HG03139 (cell line): ENCODE results near the gene LRRC36.

Source experiments
- ATAC-seq: cut with Tn5 transposase; IDR thresholded peaks from one replicate; pipeline ENCODE4 v1.9.1; 2021; ENCODE audit not compliant: unreplicated experiment

LRRC36 gene

GRCh38 chr16:67294171-67294757 lies 32.4 kb upstream of the LRRC36 start:
- ATAC-seq = no peak

DNA sequence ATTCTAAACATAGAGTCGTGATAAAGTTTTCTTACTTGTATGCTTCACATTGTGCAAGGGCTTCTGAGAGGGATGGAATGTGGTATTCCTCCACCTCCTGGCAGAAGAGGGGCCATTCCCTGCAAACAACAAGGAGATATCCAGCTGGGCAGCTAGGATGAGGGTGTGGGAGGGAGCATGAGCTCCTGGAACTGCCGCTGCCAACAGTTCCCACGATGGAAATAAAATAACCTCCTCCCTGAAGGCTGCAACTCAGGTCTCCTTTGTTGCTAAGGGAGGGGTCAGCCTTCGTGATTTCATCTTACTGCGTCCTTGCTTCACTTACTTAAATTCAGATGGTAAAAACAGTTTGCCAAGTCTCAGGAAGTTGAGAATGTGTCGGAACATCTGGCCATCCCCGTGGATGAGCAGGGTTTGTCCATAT lies 31.7 kb upstream of the LRRC36 start:
- no peak for ATAC-seq

DNA sequence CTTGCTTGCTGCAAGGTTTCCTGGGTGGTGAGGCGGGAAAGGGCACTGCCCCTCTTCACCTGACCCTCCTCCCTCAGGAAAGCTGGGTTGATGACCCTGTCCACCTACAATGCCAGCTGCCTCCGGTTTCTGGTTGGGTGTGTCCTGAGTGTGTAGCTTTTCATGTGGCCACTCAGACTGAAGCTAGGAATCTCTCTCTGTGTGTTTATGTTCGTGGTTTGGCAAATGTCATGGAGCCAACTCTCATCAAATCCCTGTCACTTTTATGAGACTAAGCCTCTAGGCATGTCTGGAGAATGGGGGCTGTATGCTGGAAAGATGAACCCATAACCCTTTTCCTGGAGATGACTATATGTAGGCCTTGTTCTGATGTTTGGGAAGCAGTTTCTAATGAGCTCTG lies 30.2 kb upstream of the LRRC36 start:
- no peak for ATAC-seq

GRCh38 chr16:67298277-67298676 lies 28.3 kb upstream of the LRRC36 start:
- no peak for ATAC-seq

- no peak for ATAC-seq
These were observed 27.3 kb upstream of the LRRC36 start for GRCh38 chr16:67299269-67299668.

DNA sequence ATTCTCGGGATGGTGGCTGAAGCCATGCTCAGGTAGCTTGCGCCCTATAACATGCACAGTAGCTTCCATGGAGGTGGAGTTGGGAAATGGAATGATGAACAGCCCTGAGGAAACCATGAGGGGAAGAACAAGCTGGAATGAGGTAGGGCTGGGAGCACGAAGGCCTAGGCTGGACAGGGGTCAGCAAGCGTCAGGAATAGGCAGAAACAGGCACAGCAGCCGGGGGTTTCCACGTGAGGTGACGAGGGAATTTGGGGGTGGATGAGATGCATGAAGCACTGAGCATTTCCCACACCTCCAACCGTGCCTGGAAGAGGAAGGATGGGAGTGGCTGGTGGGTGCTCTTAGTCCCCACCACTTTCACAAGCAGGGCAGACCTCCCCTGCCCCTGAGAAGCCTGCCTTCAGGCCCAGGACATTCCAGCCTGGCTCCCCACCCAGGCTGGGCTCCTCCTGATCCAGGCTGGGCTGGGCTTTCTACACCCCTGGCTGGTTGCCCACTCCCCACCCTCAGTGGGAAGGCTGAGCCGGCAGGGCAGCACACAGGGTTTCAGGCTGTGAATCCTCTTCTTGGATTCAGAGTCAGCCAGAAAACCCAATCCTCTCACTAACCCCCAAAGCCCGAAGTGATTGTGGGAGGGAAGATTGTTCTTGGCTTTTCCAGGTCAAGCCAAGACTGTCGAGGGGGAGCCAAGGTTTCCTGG lies 25.4 kb upstream of the LRRC36 start:
- ATAC-seq = no peak

DNA sequence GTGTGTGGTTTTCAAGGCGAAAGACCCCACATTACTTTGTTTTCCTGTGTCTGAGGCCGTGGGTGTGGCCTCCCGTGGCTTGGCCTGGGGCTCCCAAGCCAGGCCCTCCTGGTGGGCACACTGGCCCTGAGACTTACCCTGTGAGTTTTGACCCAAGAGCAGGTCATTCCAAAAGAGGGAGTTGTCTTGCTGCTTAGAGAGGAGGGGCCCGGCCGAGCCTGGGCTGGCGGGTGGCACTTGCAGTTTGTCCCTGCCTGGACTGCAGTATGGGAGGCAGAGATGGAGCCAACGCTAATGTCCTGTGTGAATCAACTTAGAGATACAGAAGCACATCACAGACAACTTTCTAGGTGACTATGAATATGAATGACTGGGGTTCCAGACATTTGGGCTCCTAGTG lies 24.5 kb upstream of the LRRC36 start:
- no peak for ATAC-seq

DNA sequence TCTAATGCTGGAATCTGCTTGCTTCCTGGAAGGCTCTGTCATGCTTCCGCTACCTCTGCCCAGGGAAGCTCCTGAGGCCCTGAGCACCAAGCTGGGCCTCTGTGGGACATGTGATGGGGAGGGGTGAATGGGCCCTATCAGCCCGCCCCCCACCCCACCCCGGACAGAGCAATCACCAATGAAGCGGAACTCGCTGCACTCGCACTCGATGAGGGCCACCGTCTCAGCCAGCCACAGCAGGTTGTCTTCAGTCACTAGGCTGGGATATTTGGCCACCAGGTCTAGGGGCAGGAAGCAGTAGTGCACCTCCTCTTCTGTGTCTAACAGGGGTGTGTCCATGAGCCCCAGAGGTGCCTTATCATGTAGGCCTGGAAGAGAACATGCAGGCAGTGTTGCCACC lies 23.6 kb upstream of the LRRC36 start:
- no peak for ATAC-seq

GRCh38 chr16:67304020-67304419 lies 22.6 kb upstream of the LRRC36 start:
- ATAC-seq = no peak

DNA sequence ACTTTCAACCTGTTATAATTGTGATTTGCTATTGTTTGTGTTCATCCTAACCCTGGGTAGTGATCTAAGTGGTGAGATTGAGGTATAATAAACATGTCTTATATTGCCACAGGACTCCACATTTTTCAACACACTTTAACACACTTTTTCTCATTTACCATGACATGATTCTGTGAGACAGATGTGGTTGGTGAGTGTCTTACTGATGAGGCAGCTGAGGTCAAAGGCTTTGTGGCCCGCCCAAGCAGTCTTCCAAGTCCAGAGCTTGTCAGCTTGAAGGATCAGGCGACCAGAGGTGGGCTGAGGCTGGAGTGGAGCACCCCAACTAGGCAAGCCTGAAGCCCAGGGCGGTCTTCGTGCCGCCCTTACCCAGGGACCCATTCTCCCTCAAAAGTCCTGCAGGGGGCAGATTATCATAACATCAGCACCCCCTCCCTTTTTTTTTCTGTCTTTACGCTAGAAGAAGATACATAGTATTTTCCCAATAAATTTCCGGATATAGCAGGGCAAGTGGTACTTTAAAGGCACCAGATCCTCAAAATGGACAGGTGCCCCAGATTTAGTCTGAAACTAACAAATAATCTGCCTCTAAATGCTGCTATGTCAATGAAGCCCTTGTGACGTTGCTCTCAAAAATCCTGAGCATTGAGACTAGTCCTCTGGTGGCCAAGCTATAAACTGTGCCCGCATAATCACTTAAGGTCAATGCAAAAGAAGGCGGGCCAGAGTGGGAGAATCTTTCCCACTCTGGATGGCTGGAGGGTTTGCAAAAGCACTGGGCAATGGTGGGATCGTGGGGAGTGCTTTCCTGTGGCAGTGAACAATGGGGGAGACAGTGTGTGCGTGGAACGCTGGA lies 21.2 kb upstream of the LRRC36 start:
- no peak for ATAC-seq

GRCh38 chr16:67310561-67310960 lies 16.1 kb upstream of the LRRC36 start:
- no peak for ATAC-seq

- no peak for ATAC-seq
These were observed 14.8 kb upstream of the LRRC36 start for GRCh38 chr16:67311607-67312488.

GRCh38 chr16:67312719-67313118 lies 13.9 kb upstream of the LRRC36 start:
- ATAC-seq = no peak

DNA sequence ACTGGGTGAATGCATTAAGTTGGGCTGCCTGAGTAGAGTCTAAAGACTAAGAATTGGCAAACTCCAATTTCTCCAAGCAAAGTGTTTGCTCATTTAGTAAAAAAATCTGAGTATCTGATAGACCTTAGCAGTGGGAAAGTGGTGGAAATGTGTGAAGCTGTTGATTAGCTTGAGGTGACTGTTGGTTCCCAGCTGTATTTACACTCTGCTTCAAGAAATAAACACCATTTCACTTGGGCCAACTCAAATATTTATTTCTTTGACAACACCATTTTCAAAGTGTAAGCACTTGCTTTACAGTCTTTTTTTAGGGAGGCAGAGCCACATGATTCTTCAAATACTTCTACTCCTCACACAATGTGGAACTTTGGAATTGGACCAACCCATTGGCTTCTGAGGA lies 8.8 kb upstream of the LRRC36 start:
- ATAC-seq = no peak

DNA sequence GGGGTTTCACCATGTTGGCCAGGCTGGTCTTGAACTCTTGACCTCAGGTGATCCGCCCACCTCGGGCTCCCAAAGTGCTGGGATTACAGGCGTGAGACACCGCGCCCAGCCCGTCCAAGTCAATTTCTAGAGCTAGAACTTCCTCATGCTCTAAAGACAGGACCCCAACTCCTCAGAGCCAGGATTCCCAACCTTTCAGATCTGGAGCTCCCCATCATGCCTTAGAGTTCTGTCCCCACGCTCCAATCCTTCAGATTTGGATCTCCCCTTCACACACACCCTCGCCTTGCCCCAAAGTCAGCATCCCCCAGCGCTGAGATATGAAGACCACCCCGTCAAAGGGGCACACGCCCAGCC lies 522 bp upstream of the LRRC36 start:
- ATAC-seq = no peak

DNA sequence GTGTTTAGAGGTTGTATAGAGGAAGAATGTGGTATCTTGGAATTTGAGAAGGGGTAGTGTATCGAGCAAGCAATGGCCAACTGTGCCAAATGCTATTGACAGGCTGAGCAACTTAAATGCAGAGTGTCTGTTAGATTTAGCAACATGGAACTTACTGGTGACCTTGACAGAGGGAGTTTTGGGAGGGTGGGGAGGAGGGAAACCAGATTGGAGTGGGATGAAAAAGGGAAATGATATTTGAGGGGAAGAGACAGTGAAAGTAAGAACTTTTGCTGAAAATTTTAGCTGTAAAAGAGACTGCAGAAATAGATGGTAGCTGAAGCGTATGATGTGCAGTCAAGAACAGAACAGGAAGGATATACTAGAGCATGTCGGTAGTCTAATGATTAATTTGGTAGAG lies 1.1 kb downstream of the LRRC36 start:
- no peak for ATAC-seq

DNA sequence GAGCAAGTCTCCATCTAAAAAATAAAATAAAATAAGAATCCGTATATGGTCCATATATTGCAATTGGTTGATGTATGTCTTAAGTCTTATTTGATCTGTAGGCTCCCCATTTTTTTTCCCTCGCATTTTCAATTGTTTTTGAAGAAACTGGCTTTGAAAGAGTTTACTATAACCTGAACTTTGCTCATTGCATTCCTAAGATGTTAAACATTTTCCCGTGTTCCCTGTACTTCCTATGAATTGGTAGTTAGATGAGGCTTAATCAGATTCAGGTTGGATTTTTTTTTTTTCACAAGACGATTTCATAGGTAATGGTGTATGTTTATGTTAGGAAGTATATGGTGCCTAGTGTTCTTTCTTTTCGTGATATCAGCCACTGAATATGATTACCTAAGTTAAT lies 3.3 kb downstream of the LRRC36 start:
- no peak for ATAC-seq

DNA sequence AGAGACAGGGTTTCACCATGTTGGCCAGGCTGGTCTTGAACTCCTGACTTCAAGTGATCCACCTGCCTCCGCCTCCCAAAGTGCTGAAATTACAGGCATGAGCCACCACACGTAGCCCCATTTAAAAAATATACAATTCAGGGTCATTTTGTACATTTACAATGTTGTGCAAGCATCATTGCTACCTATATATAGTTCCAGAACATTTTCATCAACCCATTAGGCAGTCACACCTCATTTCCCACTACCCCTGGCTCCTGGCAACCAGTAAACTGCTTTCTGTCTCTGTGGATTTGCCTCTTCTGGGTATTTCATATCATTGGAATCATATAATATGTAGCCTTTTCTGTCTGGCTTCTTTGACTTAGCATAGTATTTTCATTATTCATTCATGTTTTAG lies 6.7 kb downstream of the LRRC36 start:
- no peak for ATAC-seq

- no peak for ATAC-seq
These were observed 9.5 kb downstream of the LRRC36 start for GRCh38 chr16:67336116-67336515.

DNA sequence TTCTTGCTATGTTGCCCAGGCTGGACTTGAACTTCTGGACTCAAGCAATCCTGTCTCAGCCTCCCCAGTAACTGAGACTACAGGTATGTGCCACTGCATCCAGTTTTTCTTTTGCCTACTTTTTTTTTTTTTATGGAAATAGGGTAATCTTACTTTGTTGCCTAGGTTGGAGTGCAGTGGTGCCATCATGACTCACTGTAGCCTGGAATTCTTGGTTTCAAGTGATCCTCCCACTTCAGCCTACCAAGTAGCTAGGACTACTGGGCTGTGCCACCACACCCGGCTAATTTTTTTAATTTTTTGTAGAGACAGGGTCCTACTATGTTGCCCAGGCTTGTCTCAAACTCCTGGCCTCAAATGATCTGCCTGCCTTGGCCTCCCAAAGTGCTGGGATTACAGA lies 10.0 kb downstream of the LRRC36 start:
- no peak for ATAC-seq

- no peak for ATAC-seq
These were observed 12.8 kb downstream of the LRRC36 start for GRCh38 chr16:67339453-67339852.
